Ovary (tissue), 1 donor: ENCODE measurements around the gene TATDN2.

Experiments used
- EP300 ChIP-seq: sonication (generic); formaldehyde crosslinking; IDR thresholded peaks from one replicate; pipeline ENCODE4 v1.6.1; 2017; ENCODE audit warnings: antibody characterized with exemption
- POLR2A ChIP-seq: fragments of 450-650 bp; IDR thresholded peaks from one replicate; pipeline ENCODE4 v1.6.1; 2017; ENCODE audit warnings: antibody characterized with exemption, mild to moderate bottlenecking, moderate library complexity

DNA sequence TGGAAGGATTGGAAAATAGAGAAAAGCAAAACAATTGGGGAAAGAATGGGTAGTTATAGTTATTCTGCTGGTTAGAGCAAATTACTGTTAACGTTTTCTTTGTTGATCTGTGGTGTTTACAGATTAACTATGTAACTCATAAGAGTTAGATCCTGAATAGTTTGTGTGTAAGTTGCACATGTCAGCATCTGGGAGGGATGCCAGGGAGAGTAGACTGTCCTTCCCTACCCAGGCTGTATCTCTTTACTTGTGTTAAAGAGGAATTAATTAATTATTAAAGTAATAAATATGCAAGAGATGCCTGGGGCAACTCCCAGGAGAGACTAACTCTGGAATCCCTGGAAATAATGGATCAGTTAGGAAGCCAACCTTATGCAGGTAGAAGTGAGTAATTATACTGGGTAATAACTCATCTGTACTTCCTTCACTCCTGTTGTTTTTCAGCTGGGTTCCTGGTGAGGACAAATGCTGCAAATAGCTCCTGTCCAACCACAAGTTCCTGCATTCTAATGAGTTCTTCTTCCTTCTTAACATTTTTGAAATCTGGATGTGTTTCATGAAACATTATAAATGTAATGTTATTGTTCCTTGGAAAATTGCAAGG, 25.5 kb downstream of the TATDN2 start:
- TF ChIP-seq POLR2A: no peak
- TF ChIP-seq EP300: no peak
